ENCODE data around the gene PCDHB9.
"Not testable (repeated sequence)": the region's sequence is repeated elsewhere in the genome, so short reads cannot be mapped to it uniquely, and the experiment has no call there.

PCDHB9 gene

DNA sequence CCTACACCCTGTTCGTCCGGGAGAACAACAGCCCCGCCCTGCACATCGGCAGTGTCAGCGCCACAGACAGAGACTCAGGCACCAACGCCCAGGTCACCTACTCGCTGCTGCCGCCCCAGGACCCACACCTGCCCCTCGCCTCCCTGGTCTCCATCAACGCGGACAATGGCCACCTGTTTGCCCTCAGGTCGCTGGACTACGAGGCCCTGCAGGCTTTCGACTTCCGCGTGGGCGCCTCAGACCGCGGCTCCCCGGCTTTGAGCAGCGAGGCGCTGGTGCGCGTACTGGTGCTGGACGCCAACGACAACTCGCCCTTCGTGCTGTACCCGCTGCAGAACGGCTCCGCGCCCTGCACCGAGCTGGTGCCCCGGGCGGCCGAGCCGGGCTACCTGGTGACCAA is 1.7 kb downstream of the PCDHB9 start:
- not testable (repeated sequence) for DNase-seq (ENCODE audit: low read depth in 2 of 2)

DNA sequence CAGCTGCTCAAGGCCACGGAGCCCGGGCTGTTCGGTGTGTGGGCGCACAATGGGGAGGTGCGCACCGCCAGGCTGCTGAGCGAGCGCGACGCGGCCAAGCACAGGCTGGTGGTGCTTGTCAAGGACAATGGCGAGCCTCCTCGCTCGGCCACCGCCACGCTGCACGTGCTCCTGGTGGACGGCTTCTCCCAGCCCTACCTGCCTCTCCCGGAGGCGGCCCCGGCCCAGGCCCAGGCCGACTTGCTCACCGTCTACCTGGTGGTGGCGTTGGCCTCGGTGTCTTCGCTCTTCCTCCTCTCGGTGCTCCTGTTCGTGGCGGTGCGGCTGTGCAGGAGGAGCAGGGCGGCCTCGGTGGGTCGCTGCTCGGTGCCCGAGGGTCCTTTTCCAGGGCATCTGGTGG is 2.2 kb downstream of the PCDHB9 start:
- DNase-seq (ENCODE audit: low read depth in 2 of 2) = not testable (repeated sequence)

DNA sequence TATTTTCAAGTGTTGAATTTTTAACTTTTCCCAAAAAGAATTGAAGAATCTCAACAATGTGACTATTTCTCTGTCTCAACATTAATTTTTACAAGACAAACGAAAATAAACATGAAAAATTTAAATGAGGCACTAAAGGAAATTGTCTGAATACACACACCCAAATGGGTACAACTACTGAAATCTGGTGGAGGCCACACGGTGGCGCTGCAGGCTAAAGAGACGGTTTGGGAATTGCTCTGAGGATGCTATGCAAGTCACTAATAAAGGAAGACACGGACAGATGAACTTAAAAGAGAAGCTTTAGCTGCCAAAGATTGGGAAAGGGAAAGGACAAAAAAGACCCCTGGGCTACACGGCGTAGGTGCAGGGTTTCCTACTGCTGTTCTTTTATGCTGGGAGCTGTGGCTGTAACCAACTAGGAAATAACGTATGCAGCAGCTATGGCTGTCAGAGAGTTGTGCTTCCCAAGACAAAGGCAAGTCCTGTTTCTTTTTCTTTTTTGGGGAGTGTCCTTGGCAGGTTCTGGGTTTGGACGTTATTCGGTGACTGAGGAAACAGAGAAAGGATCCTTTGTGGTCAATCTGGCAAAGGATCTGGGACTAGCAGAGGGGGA is 5.3 kb downstream of the PCDHB9 start, which contains the start of gene PCDHB10:
Gene PCDHB10 (plus strand): TSS at position 244 of the 616 bp plus-strand sequence. CDS start 200 bp downstream, at position 444.
- DNase-seq (ENCODE audit: low read depth in 2 of 2) = no peak

DNA sequence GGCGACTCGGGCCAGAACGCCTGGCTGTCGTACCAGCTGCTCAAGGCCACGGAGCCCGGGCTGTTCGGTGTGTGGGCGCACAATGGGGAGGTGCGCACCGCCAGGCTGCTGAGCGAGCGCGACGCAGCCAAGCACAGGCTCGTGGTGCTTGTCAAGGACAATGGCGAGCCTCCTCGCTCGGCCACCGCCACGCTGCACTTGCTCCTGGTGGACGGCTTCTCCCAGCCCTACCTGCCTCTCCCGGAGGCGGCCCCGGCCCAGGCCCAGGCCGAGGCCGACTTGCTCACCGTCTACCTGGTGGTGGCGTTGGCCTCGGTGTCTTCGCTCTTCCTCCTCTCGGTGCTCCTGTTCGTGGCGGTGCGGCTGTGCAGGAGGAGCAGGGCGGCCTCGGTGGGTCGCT is 7.4 kb downstream of the PCDHB9 start:
- DNase-seq (ENCODE audit: low read depth in 2 of 2) = not testable (repeated sequence)

DNA sequence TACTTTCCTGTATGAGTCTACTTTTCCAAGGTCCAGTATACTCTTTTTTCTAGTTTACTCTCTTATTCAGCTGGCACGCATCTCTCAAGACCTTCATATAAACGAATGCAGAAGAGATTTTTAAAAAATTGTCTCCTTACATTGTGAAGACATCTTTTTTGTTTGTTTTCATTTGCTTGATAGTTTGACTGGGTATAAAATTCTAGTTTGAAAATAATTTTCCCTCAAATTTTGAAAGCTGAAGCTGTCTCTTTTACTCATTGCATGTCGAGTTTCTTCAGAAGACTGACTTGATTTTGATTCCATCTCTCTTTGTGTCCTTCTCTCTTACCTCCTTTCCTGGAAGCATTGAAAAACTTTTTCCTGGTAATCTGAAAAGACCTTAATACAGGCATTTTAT is 9.4 kb downstream of the PCDHB9 start:
- DNase-seq (ENCODE audit: low read depth in 2 of 2) = no peak

DNA sequence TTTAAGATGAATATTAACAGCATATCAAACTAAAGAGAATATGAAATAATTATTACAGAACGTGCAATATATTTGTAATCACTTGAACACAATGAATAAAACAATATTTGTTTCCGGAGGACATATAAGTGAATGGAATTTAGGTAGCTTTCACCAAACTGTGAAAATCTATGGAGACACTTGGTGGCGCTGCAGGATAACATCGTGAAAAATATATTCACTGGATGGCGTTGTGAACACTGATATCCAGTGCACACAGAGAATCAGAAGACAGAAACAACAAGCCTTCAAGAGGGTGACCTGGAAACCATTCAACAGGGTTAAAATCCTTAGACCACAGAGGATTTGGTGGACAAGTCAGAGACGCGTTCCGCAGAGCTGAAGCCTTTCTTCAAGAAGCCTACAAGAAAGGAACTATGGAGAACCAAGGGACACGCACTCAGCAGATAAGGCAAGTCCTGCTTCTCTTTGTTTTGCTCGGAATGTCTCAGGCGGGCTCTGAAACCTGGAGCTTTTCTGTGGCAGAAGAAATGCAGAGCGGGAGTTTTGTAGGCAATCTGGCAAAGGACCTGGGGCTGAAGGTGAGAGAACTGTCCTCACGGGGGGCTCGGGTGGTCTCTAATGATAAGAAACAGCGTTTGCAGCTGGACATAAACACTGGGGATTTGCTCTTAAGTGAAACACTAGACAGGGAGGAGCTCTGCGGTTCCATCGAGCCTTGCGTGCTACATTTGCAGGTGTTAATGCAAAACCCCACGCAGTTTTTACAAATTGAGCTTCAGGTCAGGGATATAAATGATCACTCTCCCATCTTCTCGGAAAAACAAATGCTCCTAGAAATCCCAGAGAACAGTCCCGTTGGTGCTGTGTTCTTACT is 12.6 kb downstream of the PCDHB9 start, which contains the start of gene PCDHB11:
Gene PCDHB11 (plus strand): TSS at position 269 of the 877 bp plus-strand sequence. CDS start 148 bp downstream, at position 417.
- no peak for DNase-seq (ENCODE audit: low read depth in 2 of 2)

DNA sequence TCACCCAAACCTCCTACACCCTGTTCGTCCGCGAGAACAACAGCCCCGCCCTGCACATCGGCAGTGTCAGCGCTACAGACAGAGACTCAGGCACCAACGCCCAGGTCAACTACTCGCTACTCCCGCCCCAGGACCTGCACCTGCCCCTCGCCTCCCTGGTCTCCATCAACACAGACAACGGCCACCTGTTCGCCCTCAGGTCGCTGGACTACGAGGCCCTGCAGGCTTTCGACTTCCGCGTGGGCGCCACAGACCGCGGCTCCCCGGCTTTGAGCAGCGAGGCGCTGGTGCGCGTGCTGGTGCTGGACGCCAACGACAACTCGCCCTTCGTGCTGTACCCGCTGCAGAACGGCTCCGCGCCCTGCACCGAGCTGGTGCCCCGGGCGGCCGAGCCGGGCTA is 14.2 kb downstream of the PCDHB9 start:
- not testable (repeated sequence) for DNase-seq (ENCODE audit: low read depth in 2 of 2)

DNA sequence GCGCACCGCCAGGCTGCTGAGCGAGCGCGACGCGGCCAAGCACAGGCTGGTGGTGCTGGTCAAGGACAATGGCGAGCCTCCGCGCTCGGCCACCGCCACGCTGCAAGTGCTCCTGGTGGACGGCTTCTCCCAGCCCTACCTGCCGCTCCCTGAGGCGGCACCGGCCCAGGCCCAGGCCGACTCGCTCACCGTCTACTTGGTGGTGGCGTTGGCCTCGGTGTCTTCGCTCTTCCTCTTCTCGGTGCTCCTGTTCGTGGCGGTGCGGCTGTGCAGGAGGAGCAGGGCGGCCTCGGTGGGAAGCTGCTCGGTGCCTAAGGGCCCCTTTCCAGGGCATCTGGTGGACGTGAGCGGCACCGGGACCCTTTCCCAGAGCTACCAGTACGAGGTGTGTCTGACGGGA is 14.7 kb downstream of the PCDHB9 start:
- DNase-seq (ENCODE audit: low read depth in 2 of 2) = not testable (repeated sequence)

DNA sequence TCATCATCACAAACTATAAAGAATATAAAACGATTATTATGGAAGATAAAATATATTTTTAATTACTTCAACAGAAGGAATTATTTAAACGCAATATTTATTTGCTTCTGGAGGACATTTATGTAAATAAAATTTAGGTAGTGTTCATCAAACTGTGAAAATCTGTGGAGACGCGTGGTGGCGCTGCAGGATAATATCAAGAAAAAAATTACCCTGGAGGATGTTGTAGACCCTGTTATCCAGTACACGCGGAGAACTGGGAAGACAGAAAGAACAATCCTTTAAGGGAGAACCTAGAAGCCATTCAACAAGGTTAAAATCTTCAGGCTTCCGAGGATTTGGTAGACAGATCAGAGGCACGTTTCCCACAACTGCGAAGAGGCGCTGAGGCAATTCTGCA is 21.5 kb downstream of the PCDHB9 start, which contains the start of gene PCDHB12:
Gene PCDHB12 (plus strand): TSS at position 242 of the 400 bp plus-strand sequence. CDS start 189 bp downstream, outside the sequence.
- DNase-seq (ENCODE audit: low read depth in 2 of 2) = no peak

DNA sequence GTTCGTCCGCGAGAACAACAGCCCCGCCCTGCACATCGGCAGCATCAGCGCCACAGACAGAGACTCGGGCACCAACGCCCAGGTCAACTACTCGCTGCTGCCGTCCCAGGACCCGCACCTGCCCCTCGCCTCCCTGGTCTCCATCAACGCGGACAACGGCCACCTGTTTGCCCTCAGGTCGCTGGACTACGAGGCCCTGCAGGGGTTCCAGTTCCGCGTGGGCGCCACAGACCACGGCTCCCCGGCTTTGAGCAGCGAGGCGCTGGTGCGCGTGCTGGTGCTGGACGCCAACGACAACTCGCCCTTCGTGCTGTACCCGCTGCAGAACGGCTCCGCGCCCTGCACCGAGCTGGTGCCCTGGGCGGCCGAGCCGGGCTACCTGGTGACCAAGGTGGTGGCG is 23.3 kb downstream of the PCDHB9 start:
- not testable (repeated sequence) for DNase-seq (ENCODE audit: low read depth in 2 of 2)

DNA sequence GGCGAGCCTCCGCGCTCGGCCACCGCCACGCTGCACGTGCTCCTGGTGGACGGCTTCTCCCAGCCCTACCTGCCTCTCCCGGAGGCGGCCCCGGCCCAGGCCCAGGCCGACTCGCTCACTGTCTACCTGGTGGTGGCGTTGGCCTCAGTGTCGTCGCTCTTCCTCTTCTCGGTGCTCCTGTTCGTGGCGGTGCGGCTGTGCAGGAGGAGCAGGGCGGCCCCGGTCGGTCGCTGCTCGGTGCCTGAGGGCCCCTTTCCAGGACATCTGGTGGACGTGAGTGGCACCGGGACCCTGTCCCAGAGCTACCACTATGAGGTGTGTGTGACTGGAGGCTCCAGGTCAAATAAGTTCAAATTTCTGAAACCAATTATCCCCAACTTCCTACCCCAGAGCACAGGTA is 23.9 kb downstream of the PCDHB9 start:
- DNase-seq (ENCODE audit: low read depth in 2 of 2) = not testable (repeated sequence)

DNA sequence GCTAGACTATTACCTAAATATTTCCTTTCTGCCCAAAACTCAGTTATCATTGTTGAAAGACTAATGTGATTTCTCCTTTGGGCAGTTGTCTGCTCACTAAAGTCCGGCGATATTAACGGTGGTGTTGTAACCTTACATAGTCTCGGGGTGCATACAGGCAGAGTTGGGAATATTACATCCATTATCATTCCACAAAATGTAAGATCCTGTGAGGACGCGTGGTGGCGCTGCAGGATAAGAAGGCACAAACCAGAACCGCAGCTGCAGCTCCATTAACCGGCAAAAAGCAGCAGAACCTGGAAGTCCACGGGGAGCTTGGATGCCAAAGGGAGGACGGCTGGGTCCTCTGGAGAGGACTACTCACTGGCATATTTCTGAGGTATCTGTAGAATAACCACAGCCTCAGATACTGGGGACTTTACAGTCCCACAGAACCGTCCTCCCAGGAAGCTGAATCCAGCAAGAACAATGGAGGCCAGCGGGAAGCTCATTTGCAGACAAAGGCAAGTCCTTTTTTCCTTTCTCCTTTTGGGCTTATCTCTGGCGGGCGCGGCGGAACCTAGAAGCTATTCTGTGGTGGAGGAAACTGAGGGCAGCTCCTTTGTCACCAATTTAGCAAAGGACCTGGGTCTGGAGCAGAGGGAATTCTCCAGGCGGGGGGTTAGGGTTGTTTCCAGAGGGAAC is 26.8 kb downstream of the PCDHB9 start, which contains the start of gene PCDHB13:
Gene PCDHB13 (plus strand): TSS at position 264 of the 684 bp plus-strand sequence. CDS start 205 bp downstream, at position 469.
- not testable (repeated sequence) for DNase-seq (ENCODE audit: low read depth in 2 of 2)

DNA sequence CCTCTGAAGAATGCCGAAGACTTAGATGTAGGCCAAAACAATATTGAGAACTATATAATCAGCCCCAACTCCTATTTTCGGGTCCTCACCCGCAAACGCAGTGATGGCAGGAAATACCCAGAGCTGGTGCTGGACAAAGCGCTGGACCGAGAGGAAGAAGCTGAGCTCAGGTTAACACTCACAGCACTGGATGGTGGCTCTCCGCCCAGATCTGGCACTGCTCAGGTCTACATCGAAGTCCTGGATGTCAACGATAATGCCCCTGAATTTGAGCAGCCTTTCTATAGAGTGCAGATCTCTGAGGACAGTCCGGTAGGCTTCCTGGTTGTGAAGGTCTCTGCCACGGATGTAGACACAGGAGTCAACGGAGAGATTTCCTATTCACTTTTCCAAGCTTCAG is 27.6 kb downstream of the PCDHB9 start:
- not testable (repeated sequence) for DNase-seq (ENCODE audit: low read depth in 2 of 2)

DNA sequence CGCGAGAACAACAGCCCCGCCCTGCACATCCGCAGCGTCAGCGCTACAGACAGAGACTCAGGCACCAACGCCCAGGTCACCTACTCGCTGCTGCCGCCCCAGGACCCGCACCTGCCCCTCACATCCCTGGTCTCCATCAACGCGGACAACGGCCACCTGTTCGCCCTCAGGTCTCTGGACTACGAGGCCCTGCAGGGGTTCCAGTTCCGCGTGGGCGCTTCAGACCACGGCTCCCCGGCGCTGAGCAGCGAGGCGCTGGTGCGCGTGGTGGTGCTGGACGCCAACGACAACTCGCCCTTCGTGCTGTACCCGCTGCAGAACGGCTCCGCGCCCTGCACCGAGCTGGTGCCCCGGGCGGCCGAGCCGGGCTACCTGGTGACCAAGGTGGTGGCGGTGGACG is 28.5 kb downstream of the PCDHB9 start:
- DNase-seq (ENCODE audit: low read depth in 2 of 2) = not testable (repeated sequence)

DNA sequence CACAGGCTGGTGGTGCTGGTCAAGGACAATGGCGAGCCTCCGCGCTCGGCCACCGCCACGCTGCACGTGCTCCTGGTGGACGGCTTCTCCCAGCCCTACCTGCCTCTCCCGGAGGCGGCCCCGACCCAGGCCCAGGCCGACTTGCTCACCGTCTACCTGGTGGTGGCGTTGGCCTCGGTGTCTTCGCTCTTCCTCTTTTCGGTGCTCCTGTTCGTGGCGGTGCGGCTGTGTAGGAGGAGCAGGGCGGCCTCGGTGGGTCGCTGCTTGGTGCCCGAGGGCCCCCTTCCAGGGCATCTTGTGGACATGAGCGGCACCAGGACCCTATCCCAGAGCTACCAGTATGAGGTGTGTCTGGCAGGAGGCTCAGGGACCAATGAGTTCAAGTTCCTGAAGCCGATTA is 29.1 kb downstream of the PCDHB9 start:
- DNase-seq (ENCODE audit: low read depth in 2 of 2) = not testable (repeated sequence)

DNA sequence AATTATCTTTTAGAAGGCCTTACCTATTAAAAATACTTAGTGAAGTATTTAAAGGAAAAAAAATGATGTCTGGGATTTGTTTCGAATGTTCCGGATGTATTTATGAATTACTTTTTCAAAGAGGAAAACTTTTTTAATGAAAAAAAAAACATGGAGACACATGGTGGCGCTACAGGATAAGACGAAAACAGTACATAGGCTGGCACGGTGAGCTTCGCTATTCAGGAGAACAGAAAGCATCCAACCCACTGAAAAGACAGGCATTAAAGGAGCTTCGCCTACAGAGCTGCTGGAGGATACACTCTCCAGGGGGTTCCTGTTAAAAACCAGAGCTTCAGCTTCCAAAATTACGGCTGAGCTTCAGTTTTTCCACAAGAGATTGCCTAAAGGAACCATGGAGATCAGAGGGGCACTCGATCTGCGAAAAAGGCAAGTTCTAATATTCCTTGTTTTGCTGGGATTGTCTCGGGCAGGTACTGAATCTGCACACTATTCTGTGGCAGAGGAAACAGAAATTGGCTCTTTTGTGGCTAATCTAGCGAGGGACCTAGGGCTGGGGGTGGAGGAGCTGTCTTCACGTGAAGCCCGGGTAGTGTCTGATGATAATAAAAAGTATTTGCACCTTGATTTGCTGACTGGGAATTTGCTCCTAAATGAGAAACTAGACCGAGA is 36.3 kb downstream of the PCDHB9 start, which contains the start of gene PCDHB14:
Gene PCDHB14 (plus strand): TSS at position 232 of the 672 bp plus-strand sequence. CDS start 163 bp downstream, at position 395.
- DNase-seq (ENCODE audit: low read depth in 2 of 2) = no peak

DNA sequence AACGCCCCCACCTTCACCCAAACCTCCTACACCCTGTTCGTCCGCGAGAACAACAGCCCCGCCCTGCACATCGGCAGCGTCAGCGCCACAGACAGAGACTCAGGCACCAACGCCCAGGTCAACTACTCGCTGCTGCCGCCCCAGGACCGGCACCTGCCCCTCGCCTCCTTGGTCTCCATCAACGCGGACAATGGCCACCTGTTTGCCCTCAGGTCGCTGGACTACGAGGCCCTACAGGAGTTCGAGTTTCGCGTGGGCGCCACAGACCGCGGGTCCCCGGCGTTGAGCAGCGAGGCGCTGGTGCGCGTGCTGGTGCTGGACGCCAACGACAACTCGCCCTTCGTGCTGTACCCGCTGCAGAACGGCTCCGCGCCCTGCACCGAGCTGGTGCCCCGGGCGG is 37.9 kb downstream of the PCDHB9 start:
- not testable (repeated sequence) for DNase-seq (ENCODE audit: low read depth in 2 of 2)

DNA sequence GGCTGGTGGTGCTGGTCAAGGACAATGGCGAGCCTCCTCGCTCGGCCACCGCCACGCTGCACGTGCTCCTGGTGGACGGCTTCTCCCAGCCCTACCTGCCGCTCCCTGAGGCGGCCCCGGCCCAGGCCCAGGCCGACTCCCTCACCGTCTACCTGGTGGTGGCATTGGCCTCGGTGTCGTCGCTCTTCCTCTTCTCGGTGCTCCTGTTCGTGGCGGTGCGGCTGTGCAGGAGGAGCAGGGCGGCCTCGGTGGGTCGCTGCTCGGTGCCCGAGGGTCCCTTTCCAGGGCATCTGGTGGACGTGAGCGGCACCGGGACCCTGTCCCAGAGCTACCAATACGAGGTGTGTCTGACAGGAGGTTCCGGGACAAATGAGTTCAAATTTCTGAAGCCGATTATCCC is 38.5 kb downstream of the PCDHB9 start:
- not testable (repeated sequence) for DNase-seq (ENCODE audit: low read depth in 2 of 2)

DNA sequence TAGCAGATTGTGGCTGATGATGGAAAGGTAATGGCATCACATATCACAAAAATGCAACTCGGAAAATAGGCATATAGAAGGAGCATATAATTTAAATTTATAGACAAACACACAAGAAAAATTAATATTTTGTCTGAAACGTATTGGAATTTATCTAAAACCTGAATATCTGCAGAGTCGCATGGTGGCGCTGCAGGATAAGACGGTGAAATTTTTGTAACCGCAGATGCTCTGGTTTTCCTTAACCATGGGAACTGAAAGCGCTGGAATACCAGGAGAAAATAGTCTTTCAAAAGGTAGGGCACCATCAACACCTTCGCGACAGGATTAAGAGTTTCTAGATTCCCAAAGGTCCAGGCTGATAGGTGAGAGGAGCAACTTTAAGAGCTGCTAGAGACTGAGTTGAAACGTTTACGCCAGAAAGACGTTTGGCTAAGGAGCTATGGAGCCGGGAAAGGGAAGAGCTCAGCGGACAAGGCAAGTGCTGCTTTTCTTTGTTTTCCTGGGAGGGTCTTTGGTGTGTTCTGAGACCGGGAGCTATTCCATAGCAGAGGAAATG is 47.2 kb downstream of the PCDHB9 start:
- no peak for DNase-seq (ENCODE audit: low read depth in 2 of 2)

DNA sequence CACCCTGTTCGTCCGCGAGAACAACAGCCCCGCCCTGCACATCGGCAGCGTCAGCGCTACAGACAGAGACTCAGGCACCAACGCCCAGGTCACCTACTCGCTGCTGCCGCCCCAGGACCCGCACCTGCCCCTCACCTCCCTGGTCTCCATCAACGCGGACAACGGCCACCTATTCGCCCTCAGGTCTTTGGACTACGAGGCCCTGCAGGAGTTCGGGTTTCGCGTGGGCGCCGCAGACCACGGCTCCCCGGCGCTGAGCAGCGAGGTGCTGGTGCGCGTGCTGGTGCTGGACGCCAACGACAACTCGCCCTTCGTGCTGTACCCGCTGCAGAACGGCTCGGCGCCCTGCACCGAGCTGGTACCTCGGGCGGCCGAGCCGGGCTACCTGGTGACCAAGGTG is 49.0 kb downstream of the PCDHB9 start:
- not testable (repeated sequence) for DNase-seq (ENCODE audit: low read depth in 2 of 2)

Data from stimulated activated CD8-positive, alpha-beta memory T cell treated with anti-CD3 and anti-CD28 coated beads, Interleukin-7, amount 100 ng/mL, for 1 hour (primary cell).